T-helper 2 cell treated with Interferon-gamma antibody and Interleukin-4, amounts not matched to agents 100 ng/mL and 5 ng/mL, for 36 hours (primary cell): ENCODE data around the gene TMBIM1. TPM values are rescaled to one million over a fixed set of nuclear protein-coding genes. Genes with fewer than 3 reads are reported as not detected.

Source experiments
- intact Hi-C: fragments of 100-400 bp; cut with micrococcal nuclease; formaldehyde crosslinking; loops from one replicate; pipeline ENCODE4 v1.15.1; 2023
- total RNA-seq: library from RNA; stranded (reverse); gene quantifications from 2 replicates; pipeline ENCODE4 v1.2.3, GENCODE V29; 2022

TMBIM1 gene
- total RNA-seq, 1 donor from 2014 or later: 86.1 TPM

DNA sequence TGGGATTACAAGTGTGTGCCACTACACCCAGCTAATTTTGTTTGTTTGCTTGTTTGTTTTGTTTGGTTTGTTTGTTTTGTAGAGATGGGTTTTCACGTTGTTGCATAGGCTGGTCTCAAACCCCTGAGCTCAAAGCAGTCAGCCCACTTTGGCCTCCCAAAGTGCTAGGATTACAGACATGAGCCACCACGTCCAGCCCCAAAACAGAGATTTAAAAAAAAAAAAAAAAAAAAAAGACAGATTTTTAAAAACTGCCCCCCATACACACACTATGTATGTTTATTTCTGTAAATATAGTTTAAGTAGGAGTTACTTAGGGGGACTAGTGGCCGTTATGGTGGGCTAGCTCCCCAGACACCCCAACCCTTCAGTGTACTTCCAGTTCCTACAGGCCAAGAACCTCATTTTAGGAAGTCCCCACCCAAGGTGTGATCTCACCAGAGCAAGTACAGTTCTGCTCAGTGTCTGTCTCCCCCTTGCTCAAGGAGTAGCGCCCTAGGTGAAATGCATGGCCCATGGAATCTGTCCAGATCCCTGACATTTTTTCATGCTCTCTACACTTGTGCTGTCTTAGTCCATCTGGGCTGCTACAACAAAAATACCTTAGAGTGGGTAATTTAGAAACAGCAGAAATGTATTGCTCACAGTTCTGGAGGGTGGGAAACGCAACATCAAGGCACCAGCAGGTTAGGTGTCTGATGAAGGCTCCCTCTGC, 1.6 kb upstream of the TMBIM1 start:
- intact Hi-C loops: loop anchor here (2.0 kb wide), 2 partner anchors 173 to 355 kb away; no protein-coding TSS in a partner anchor

GRCh38 chr2:218291318-218292047, 820 bp downstream of the TMBIM1 start:
- intact Hi-C loops: loop anchor here (1.0 to 2.0 kb wide), 6 partner anchors 10 to 357 kb away; partner anchors contain the start of genes AAMP, CATIP, CTDSP1 and PNKD

DNA sequence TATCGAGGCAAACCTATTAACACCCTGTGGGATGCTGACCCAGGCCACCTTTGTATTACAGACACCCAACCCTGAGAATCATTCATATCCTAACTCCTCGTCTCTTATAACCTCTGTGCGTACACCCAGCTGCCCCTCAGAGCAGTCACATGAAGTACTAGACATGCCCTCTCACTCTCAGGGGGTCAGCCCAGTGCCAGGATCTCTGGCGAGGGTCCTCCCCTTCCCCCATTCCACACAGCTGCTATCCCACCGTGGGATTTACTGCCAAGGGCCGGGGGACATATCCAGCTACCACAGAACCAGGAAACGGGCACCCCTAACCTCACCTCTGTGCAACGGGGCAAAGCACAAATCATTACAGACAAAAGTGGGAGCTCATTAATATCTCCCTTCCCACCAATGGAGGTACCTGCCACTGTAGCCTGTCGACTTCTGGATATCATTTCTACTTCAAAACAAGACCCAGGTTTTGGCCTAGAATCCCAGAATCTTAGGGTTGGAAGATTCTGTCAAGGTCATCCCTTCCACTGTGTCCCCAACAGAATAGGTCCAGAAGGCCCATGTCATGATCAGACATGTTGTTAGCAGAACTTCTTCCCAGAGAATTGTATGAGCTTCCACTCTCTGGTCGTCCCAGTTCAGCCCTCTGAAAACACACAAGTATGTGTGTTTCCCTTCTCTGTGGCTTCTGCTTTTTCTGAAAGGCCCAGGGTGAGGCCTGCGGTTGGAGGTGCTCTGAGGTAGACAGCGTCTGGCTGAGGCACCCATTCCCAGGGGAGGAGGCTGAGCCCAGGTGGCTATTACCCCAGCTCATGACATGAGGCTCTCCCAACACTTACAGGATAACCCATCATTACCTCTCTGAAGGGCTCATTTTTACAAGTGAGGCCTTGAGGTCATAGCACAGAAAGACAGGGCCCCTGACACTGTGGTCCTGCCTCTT, 1.7 kb downstream of the TMBIM1 start:
- intact Hi-C loops: loop anchor here (2.0 kb wide), 1 partner anchor 66 kb away; the partner anchor contains the start of gene CATIP

DNA sequence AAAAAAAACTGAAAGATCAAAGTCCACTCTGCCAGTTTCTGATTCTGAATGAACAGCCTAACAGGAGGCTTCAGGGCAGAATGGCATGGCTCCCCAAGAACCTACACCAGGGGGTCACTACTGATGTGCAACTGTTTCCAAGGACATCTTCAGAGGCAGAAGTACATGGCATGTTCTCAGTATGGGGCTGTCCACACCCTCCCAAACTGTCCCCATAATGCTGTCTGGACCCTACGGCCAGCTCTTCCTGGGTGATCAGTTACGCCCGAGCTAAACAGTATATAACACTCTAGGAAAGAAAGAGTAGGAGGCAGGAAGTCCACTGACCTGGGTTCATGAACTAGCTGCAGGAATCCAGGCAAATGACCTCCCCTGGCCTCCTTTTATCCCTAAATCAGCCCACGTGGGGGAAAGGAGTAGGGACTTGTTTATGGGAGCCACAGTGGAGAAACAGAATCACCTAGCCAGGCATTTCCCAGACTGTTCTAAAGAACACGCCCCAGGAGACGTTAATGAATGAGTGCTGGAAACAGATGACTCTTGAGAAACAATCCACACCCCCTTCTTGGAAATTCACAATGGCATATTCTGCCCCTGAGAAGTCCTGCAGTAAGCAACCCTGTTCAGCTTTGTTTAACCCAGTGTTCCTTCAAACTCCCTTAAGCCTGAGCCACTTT, 2.5 kb downstream of the TMBIM1 start:
- intact Hi-C loops: loop anchor here (2.0 kb wide), 1 partner anchor 67 kb away; the partner anchor contains the start of gene CATIP

GRCh38 chr2:218286570-218287459, 5.5 kb downstream of the TMBIM1 start:
- intact Hi-C loops: loop anchor here (1.0 to 2.0 kb wide), 6 partner anchors 17 to 610 kb away; partner anchors contain the start of genes AAMP, ARPC2, BCS1L and CNOT9

DNA sequence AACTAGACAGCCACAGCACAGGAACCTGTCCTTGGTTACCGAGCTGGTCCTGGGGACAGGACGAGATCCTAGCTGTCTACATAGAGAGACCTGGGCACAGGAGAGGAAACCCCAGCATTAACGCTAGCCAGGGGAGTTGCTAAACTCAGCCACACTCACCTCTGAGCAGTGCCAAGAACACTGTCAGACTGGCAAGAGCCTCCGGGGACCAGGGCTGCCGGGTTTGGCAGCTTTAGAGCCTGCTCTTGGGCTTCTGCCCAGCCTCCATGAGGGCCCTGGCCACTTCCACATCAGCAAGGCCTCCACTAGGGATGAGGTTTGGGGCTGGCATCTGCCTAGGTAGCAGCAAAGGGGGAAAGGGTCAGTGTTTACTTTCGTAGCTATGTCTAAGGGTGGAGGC, 6.7 kb downstream of the TMBIM1 start:
- intact Hi-C loops: loop anchor here (1.0 to 2.0 kb wide), 5 partner anchors 15 to 611 kb away; partner anchors contain the start of genes AAMP, ARPC2, BCS1L and PNKD

DNA sequence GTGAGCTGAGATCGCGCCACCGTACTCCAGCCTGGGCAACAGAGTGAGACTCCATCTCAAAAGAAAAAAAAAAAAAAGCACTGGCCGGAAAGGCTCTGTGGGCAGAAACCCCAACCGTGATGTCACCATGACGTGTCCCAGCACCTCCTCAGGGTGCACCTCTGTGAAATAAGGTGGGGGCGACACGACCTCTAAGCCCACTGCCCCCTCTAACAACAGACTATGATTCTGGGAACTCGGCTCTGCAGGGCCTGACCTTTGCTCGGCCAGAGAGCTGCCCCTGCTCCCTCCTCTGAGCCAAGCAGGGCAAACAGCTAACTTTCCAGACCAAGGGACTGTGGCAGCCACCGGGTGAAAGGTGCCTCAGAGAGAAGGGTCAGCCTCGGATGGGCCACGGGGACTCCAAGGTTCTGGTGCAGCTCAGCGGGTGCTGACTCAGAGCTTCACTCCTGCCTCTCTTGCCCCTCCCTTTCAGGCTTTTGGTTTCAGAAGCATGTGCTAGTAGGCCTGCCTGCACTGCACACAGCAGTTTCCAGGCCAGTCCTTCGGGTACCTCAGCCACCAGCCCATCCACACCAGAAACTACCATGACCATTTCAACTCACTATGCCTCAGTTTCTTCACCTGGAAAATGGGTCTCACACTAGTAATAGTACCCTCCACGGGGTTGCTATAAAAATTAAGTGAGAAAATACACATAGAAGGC, 8.0 kb downstream of the TMBIM1 start:
- intact Hi-C loops: no loop called here

GRCh38 chr2:218282173-218282991, 9.9 kb downstream of the TMBIM1 start:
- intact Hi-C loops: no loop called here

DNA sequence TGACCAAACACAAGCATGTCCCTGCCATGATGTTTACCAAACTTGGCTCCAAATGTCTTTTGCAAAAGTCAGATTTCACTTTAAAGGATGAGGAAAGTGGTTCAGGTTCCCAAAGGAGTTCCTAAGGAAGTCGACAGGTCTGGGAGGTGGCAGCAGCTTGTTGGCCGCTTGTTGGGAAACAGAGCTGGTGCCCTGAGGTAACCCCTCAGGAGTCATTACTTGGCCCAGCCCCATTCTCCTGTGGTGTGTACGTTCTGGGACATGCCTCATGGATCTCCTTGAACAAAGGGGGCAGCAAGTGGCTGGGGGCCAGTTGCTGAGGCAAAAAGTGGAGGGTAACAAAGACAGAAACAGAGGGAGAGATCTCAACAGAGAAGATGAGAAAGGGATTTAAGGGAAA, 10.9 kb downstream of the TMBIM1 start:
- intact Hi-C loops: no loop called here

- intact Hi-C loops: no loop called here
Measured at GRCh38 chr2:218280260-218280870, 11.9 kb downstream of the TMBIM1 start.

DNA sequence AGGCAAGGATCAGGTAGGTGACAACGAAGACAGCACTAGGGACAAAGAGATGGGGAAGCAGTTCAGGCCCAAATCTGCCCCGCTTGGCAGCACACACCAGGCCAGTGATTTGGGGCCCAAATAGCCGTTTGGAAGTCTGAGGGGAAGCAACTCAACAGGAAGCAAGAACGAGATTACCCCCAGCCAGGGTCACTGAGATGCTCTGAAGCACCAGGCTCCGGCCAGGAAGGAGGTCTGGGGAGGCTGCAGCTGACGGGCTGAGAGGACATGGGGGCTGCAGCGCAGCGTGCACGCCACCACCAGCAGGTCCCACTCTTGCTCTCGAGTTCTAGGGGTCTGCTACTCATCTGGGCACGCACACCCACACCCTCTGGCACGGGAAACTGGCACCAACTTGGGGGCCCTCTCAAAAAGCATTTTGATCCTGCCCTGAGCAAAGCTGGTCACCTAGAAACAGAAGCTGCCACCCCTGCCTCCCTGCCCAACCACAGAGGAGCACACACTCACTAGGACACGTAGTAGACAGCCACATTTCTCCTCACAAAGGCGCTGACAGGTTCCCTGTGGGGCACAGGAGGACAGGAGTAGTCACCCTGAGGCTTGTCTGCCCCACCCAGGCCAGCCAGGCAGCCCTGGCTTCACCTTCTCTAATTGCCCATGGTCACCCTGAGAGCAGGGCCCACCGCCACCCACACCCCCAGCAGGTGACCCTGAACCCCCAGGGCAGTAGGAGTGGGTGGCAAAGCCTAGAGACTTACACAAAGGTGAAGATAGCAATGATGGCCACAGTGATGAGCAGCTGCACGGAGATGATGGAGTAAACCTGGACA, 13.6 kb downstream of the TMBIM1 start:
- intact Hi-C loops: no loop called here

- intact Hi-C loops: no loop called here
Measured at GRCh38 chr2:218277921-218278320, 14.4 kb downstream of the TMBIM1 start.

DNA sequence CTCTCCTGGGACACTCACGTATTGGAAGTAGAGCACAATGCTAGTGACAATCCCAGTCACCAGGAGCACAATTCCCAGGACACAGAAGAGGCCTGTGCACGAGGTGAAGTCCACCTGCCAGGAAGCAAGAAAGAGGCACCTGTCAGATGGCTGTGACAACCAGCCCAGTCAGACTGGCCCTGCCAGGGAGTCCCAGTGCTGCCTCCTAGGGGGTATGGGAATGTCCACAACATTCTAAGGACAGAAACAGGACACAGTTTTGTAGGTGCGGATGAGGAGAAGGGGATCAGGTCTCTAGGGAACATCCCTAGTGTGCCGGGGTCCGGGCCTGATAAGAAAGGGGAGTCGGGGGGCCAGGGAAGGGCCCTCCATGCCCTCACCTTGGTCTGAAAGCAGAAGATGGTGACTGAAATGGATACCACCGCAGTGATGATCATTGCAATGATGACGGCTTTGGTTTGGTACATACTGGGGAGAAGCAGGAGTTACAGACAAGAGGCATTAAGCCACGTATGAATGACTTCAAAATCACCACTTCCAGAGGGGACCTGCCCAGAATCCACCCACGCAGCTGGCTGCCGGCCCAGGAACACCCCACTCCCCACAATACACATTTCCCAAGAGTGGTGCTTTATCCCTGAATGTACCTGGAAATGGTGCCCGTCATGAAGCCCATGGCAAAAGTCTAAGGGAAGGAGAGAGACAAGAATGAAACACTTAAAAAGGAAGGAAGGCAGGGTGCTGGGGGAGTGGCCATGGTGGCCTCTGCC, 15.1 kb downstream of the TMBIM1 start:
- intact Hi-C loops: no loop called here

GRCh38 chr2:218275371-218276072, 16.8 kb downstream of the TMBIM1 start:
- intact Hi-C loops: no loop called here

DNA sequence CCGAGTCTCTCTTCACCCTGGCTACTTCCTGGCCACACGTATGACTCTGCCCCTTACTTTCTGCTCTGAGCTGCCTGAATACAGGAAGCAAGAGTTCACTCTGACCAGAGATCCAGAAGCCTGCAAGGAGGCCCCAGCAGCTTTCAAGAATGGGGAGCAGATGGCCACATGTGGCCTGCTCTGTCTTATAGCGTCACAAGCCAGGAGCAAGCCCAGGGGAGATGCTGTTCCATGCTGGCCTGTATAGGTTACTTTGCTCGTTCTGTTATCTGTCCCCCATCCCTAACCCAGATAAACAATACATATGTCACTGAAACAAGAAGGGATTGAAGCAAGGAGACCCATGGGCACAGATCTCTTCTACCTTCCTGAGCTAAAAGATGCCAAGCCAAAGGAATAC, 17.7 kb downstream of the TMBIM1 start:
- intact Hi-C loops: loop anchor here (5.0 kb wide), 1 partner anchor 1268 kb away; the partner anchor contains the start of genes CHPF and TMEM198
